Endothelial cell of umbilical vein (primary cell): ENCODE data around the gene TMEM125. TPM values are rescaled to one million over a fixed set of nuclear protein-coding genes. Genes with fewer than 3 reads are reported as not detected.

Experiments
- BruUV-seq: library from RNA; stranded (reverse); fragments of 400-500 nt; replicated peaks from 2 replicates; lab custom pipeline; 2021; lab: Mats Ljungman, UMichigan
- CTCF ChIA-PET: fragments of 300-600, 350-600 bp; sonication (Branson Sonifier 250); formaldehyde crosslinking; loops from one replicate; lab custom pipeline; 2021; ENCODE audit warnings: antibody characterized with exemption, inconsistent platforms; lab: Charles Lee
- POLR2A ChIA-PET: fragments of 300-600, 350-600 bp; sonication (Branson Sonifier 250); formaldehyde crosslinking; loops from one replicate; lab custom pipeline; 2021; ENCODE audit warnings: antibody characterized with exemption, inconsistent platforms; lab: Charles Lee
- DNase-seq: peaks from one replicate; pipeline ENCODE4 v3.0.0-alpha.2; 2011; ENCODE audit warnings: low read depth, low spot score
- FAIRE-seq: peaks from 2 replicates; lab custom pipeline; 2011; peaks lifted over from hg19 to GRCh38; lab: Jason Lieb, UNC
- H2AFZ ChIP-seq: 2 replicates; pipeline ENCODE4 v1.6.0; 2012; ENCODE audit warnings: low read depth, low read length, control low read depth, inconsistent platforms
- H3K27ac ChIP-seq: 2 replicates; pipeline ENCODE4 v1.5.1; 2011; ENCODE audit warnings: low read depth, mild to moderate bottlenecking, control low read depth, low read length, moderate library complexity; ENCODE audit not compliant: insufficient read depth
- H3K27me3 ChIP-seq, 2 experiments: 2 replicates each; pipeline versions ENCODE4 v1.6.0 to v1.6.1; 2011; ENCODE audit warnings: low read length in 2 of 2, mixed read lengths in 1 of 2; ENCODE audit not compliant: control insufficient read depth in 2 of 2, insufficient read depth in 2 of 2
- H3K36me3 ChIP-seq, 2 experiments: 2 replicates in 1 of 2; 3 replicates in 1 of 2; pipeline ENCODE4 v1.5.1; 2011; ENCODE audit warnings: low read length in 2 of 2, mild to moderate bottlenecking in 1 of 2, moderate library complexity in 1 of 2; ENCODE audit not compliant: control insufficient read depth in 2 of 2, insufficient read depth in 2 of 2; ENCODE audit errors: extremely low read depth in 1 of 2
- H3K4me1 ChIP-seq: 3 replicates; pipeline ENCODE4 v1.5.1; 2011; ENCODE audit warnings: mild to moderate bottlenecking, low read length; ENCODE audit not compliant: control insufficient read depth, insufficient read depth; ENCODE audit errors: extremely low read depth
- H3K4me2 ChIP-seq: 2 replicates; pipeline ENCODE4 v1.6.1; 2011; ENCODE audit warnings: low read length, control low read depth, mixed read lengths; ENCODE audit not compliant: insufficient read depth
- H3K4me3 ChIP-seq, 3 experiments: fragments of 200-600 bp in 1 of 3; sonication (generic), shearing (Covaris generic) in 1 of 3; replicated peaks in 1 of 3; 2 replicates each; pipeline ENCODE4 v1.5.1; 2011 to 2016; ENCODE audit warnings: control low read depth in 3 of 3, low read length in 3 of 3, mild to moderate bottlenecking in 2 of 3, inconsistent platforms in 1 of 3, low read depth in 1 of 3, moderate library complexity in 1 of 3; ENCODE audit not compliant: insufficient read depth in 1 of 3
- H3K79me2 ChIP-seq: 2 replicates; pipeline ENCODE4 v1.6.0; 2012; ENCODE audit warnings: low read length, inconsistent platforms; ENCODE audit not compliant: control insufficient read depth, insufficient read depth
- H3K9ac ChIP-seq: replicated peaks from 2 replicates; pipeline ENCODE3; 2011; ENCODE audit warnings: low read length, control low read depth; ENCODE audit not compliant: insufficient read depth; ENCODE audit errors: extremely low read depth
- H3K9me1 ChIP-seq: replicated peaks from 3 replicates; pipeline ENCODE4 v1.6.0; 2011; ENCODE audit warnings: mild to moderate bottlenecking, low read length; ENCODE audit not compliant: control insufficient read depth, insufficient read depth; ENCODE audit errors: extremely low read depth
- H3K9me3 ChIP-seq: replicated peaks from 2 replicates; pipeline ENCODE4 v1.5.1; 2012; ENCODE audit warnings: low read length, inconsistent platforms; ENCODE audit not compliant: control insufficient read depth, insufficient read depth
- H4K20me1 ChIP-seq: replicated peaks from 2 replicates; pipeline ENCODE3; 2011; ENCODE audit warnings: mild to moderate bottlenecking, low read length; ENCODE audit not compliant: control insufficient read depth, insufficient read depth; ENCODE audit errors: extremely low read depth
- CTCF ChIP-seq, 2 donors: IDR thresholded peaks; 1 replicate in 1 of 2; 2 replicates in 1 of 2; pipeline ENCODE4 v1.5.1; 2011; ENCODE audit warnings: low read length in 2 of 2, mild to moderate bottlenecking in 2 of 2, moderate library complexity in 2 of 2, control low read depth in 1 of 2, inconsistent platforms in 1 of 2, low read depth in 1 of 2; ENCODE audit not compliant: insufficient read depth in 1 of 2; ENCODE audit errors: extremely low read depth in 1 of 2
- EZH2 ChIP-seq: IDR thresholded peaks from 2 replicates; pipeline ENCODE4 v1.6.1; 2012; ENCODE audit warnings: borderline replicate concordance, low read depth, mild to moderate bottlenecking, moderate library complexity, low read length, inconsistent platforms; ENCODE audit not compliant: severe bottlenecking
- FOS ChIP-seq: IDR thresholded peaks from 2 replicates; pipeline ENCODE4 v1.6.1; 2011; ENCODE audit warnings: mild to moderate bottlenecking, low read length, moderate library complexity, borderline replicate concordance; ENCODE audit not compliant: insufficient read depth
- GATA2 ChIP-seq: IDR thresholded peaks from 2 replicates; pipeline ENCODE4 v1.7.0; 2011; ENCODE audit warnings: low read depth, mild to moderate bottlenecking, moderate library complexity, mixed read lengths, low read length; ENCODE audit not compliant: insufficient read length, insufficient read depth
- JUN ChIP-seq: IDR thresholded peaks from 2 replicates; pipeline ENCODE4 v1.6.1; 2011; ENCODE audit warnings: borderline replicate concordance, low read depth; ENCODE audit not compliant: insufficient read length, insufficient read depth
- MAX ChIP-seq: IDR thresholded peaks from 2 replicates; pipeline ENCODE4 v1.6.1; 2011; ENCODE audit not compliant: insufficient read depth, insufficient read length
- MYC ChIP-seq: IDR thresholded peaks from one replicate; pipeline ENCODE4 v1.6.1; 2011; ENCODE audit warnings: mild to moderate bottlenecking, low read depth, low read length
- POLR2A ChIP-seq: IDR thresholded peaks from 2 replicates; pipeline ENCODE4 v1.6.1; 2012; ENCODE audit warnings: low read depth, mild to moderate bottlenecking, control low read depth, low read length
- POLR2AphosphoS5 ChIP-seq: IDR thresholded peaks from 2 replicates; pipeline ENCODE4 v1.6.1; 2012; ENCODE audit warnings: low read depth, mild to moderate bottlenecking, control low read depth, low read length, moderate library complexity; ENCODE audit not compliant: insufficient read depth
- dilution Hi-C: fragments of 300-500 bp; cut with MboI; formaldehyde crosslinking; loops from one replicate; pipeline ENCODE4 v1.15.0; 2019; ENCODE audit warnings: low sequenced_read_pairs; ENCODE audit not compliant: extremely low pct_ligation_motif_present
- intact Hi-C: fragments of 100-400 bp; cut with micrococcal nuclease; formaldehyde crosslinking; loops from one replicate; pipeline ENCODE4 v1.10.0; 2022
- polyA plus RNA-seq, 4 experiments: library from polyadenylated mRNA; depleted of rRNA in 3 of 4; stranded (reverse) in 3 of 4; unstranded in 1 of 4; fragments of >200 nt; gene quantifications; 2 replicates each; pipeline versions ENCODE4 v1.2.1 to v1.2.3, GENCODE V29; 2011 to 2012; ENCODE audit warnings: missing spikeins in 1 of 4
- total RNA-seq: library from RNA; stranded (reverse); gene quantifications from 2 replicates; pipeline ENCODE4 v1.2.3, GENCODE V29; 2021

TMEM125 gene
- total and polyA plus RNA-seq, 2 donors (not counting 3 experiments of a cell fraction or from before 2014, with no cell fraction given) = 0.17 TPM; not detected in 1

- peak overlapping the region; percentile 87 for H2AFZ ChIP-seq
- H3K9me3 ChIP-seq = no peaks in the 10 kb centered on the region
- peak overlapping the region; percentile 84 for H3K27ac ChIP-seq
- dilution Hi-C loops (loop anchor here (25.0 kb wide), 1 partner anchor 180 kb away; no protein-coding TSS in a partner anchor), intact Hi-C loops (no loop called here)
- BruUV-seq = TSS peak; percentile 96
- H3K27me3 ChIP-seq = no peaks in the 10 kb centered on the region
- peak overlapping the region in 1 of 3 experiments; percentile 32 for H3K4me3 ChIP-seq
- peak overlapping the region; percentile 51 for H3K9ac ChIP-seq
- CTCF ChIA-PET = interaction anchor here (1.0 to 7.4 kb wide), 7 partner anchors 61 to 531 kb away, joined by 3 to 269 read pairs (median 4); partner anchors contain the start of genes CDC20, CFAP57, EBNA1BP2 and ELOVL1
- no peaks in the 10 kb centered on the region for H4K20me1 ChIP-seq
- H3K9me1 ChIP-seq = no peaks in the 10 kb centered on the region
- peaks cover 14% of the 10 kb centered on the region for H3K4me1 ChIP-seq
- POLR2A ChIA-PET = interaction anchor here (0.8 to 2.1 kb wide), 3 partner anchors 12 to 195 kb away, joined by 3 to 8 read pairs (median 5); no protein-coding TSS in a partner anchor
- TF ChIP-seq MYC (no peak), FOS (no peak), EZH2 (no peak), POLR2A (no peak), JUN (no peak), MAX (no peak), POLR2AphosphoS5 (no peak), GATA2 (no peak), CTCF (IDR thresholded peaks at IDR 0.05; ENCODE audit: extremely low read depth in 1 of 2, insufficient read depth in 1 of 2, low read depth in 1 of 2, low read length in 2 of 2) (no peak)
- peak overlapping the region; percentile 83 for H3K4me2 ChIP-seq
- DNase-seq = no peak
- H3K79me2 ChIP-seq = no peaks in the 10 kb centered on the region
- no peak for FAIRE-seq
- H3K36me3 ChIP-seq = no peaks in the 10 kb centered on the region
Measured at GRCh38 chr1:43232482-43232881, 37.3 kb upstream of the TMEM125 start.
